PC-9 (cell line): ENCODE measurements around the gene MOV10. TPM values are rescaled to one million over a fixed set of nuclear protein-coding genes. Genes with fewer than 3 reads are reported as not detected.

Source experiments
- BruUV-seq: library from RNA; stranded (reverse); fragments of 400-500 nt; replicated peaks from 2 replicates; lab custom pipeline; 2021; lab: Mats Ljungman, UMichigan
- CTCF ChIA-PET: fragments of 300-600 bp; sonication (Branson Sonifier 250); formaldehyde crosslinking; loops from one replicate; lab custom pipeline; 2022; ENCODE audit warnings: antibody characterized with exemption; lab: Charles Lee
- POLR2A ChIA-PET: fragments of 300-600 bp; sonication (Branson Sonifier 250); formaldehyde crosslinking; loops from one replicate; lab custom pipeline; 2022; ENCODE audit warnings: antibody characterized with exemption; ENCODE audit not compliant: unreplicated experiment; lab: Charles Lee
- DNase-seq, 2 experiments: peaks; one replicate each; pipeline versions ENCODE4 v3.0.0 to v3.0.0-alpha.2; 2015 to 2022; ENCODE audit warnings: mixed read lengths in 1 of 2
- H2AFZ ChIP-seq: fragments of 200-600 bp; sonication (generic); 2 replicates; pipeline ENCODE4 v1.8.1; 2017; ENCODE audit warnings: antibody characterized with exemption
- H3F3A ChIP-seq: fragments of 200-600 bp; sonication (generic); 2 replicates; pipeline ENCODE4 v1.8.1; 2017; ENCODE audit warnings: antibody characterized with exemption, mild to moderate bottlenecking, low read depth; ENCODE audit not compliant: insufficient read depth
- H3K27ac ChIP-seq: fragments of 200-600 bp; sonication (generic); 2 replicates; pipeline ENCODE4 v1.6.1; 2016; ENCODE audit warnings: mixed run types
- H3K27me3 ChIP-seq: fragments of 200-600 bp; sonication (generic); 2 replicates; pipeline ENCODE4 v1.6.1; 2016; ENCODE audit warnings: low read depth, mixed run types; ENCODE audit not compliant: insufficient read depth
- H3K36me3 ChIP-seq: fragments of 200-600 bp; sonication (generic); 2 replicates; pipeline ENCODE4 v1.6.1; 2016; ENCODE audit warnings: low read depth, mixed run types
- H3K4me1 ChIP-seq: fragments of 200-600 bp; sonication (generic); replicated peaks from 2 replicates; pipeline ENCODE4 v1.6.1; 2016; ENCODE audit warnings: mixed run types; ENCODE audit not compliant: insufficient read depth
- H3K4me2 ChIP-seq: fragments of 200-600 bp; sonication (generic); 2 replicates; pipeline ENCODE4 v1.6.1; 2017; ENCODE audit warnings: mixed run types
- H3K4me3 ChIP-seq: fragments of 200-600 bp; sonication (generic); 2 replicates; pipeline ENCODE4 v1.6.1; 2016; ENCODE audit warnings: mixed run types
- H3K79me2 ChIP-seq: fragments of 200-600 bp; sonication (generic); 2 replicates; pipeline ENCODE4 v1.6.1; 2017; ENCODE audit warnings: low read depth, mixed run types
- H3K9me2 ChIP-seq: fragments of 200-600 bp; sonication (generic); 2 replicates; pipeline ENCODE4 v1.8.1; 2017; ENCODE audit warnings: mild to moderate bottlenecking; ENCODE audit not compliant: insufficient read depth
- H3K9me3 ChIP-seq: fragments of 200-600 bp; sonication (generic); 2 replicates; pipeline ENCODE4 v1.8.1; 2016; ENCODE audit warnings: low read depth; ENCODE audit not compliant: insufficient read depth
- H4K20me1 ChIP-seq: fragments of 200-600 bp; sonication (generic); 2 replicates; pipeline ENCODE4 v1.8.1; 2017; ENCODE audit not compliant: insufficient read depth
- EZH2 ChIP-seq: fragments of 200-600 bp; sonication (generic); IDR thresholded peaks from 2 replicates; pipeline ENCODE4 v1.8.0; 2017; ENCODE audit warnings: antibody characterized with exemption, low read depth
- intact Hi-C: fragments of 100-400 bp; cut with micrococcal nuclease; formaldehyde crosslinking; loops from one replicate; pipeline ENCODE4 v1.10.0; 2022; ENCODE audit not compliant: unreplicated experiment
- total RNA-seq: library from RNA; stranded (reverse); gene quantifications from 2 replicates; pipeline ENCODE4 v1.2.3, GENCODE V29; 2021
- TF ChIP-seq, protein P1 (sequence below): fragments of 200-600 bp; sonication (generic); conservative IDR thresholded peaks from 2 replicates; pipeline ENCODE4 v1.6.1; 2017; ENCODE audit warnings: mixed run types, antibody characterized with exemption, mild to moderate bottlenecking, moderate library complexity

Gene MOV10
- total RNA-seq, 1 experiment from 2014 or later, result 73.7 TPM

DNA sequence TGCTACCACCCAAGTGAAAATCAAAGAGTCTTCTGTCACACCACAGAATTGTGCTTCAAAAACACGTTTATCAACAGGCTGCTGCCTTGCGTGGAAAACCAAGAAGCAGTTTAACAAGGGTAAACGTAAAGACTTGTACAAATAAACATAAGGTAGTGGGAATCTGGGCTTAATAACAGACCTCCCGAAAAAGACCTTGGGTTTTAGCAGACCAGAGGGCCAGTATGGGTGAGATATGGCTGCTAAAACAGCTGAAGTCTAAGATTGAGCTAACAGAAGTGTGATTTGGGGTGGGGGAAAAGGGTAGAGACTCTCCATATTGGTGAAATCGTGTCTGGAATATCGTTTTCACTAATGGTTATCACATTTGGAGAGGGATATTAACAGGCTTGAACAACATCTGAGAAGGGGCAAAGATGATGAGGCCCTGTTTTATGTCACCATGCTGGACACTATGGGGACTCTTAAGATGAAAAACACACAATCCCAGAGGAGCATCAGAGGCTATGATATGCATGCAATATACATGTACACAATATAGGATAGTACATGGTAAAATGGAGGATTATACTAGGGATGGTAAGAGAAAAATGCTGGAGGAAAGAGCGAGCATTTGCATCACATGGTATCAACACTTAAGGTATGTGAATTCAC, 1.4 kb downstream of the MOV10 start:
- H4K20me1 ChIP-seq, result no peaks in the 10 kb centered on the region
- H3K4me3 ChIP-seq, result peak overlapping the region; percentile 82
- H3K9me3 ChIP-seq, result no peaks in the 10 kb centered on the region
- intact Hi-C loops, result no loop called here
- peaks cover 21% of the 10 kb centered on the region for H3K4me1 ChIP-seq
- H3K27me3 ChIP-seq, result no peaks in the 10 kb centered on the region
- DNase-seq, result no peak
- CTCF ChIA-PET, result interaction anchor here (0.6 kb wide), 1 partner anchor 40 kb away, joined by 4 read pairs; no protein-coding TSS in a partner anchor
- peaks cover 45% of the 10 kb centered on the region for H3K79me2 ChIP-seq
- POLR2A ChIA-PET, result interaction anchor here (0.6 kb wide), 1 partner anchor 11 kb away, joined by 8 read pairs; no protein-coding TSS in a partner anchor
- peaks cover 10% of the 10 kb centered on the region; the same call in 1 of the 2 replicates for H3K36me3 ChIP-seq
- H2AFZ ChIP-seq, result peak overlapping the region; percentile 82
- peaks cover 28% of the 10 kb centered on the region for H3F3A ChIP-seq
- BruUV-seq, result TSS peak; percentile 17
- no peak overlapping the region for H3K27ac ChIP-seq
- H3K4me2 ChIP-seq, result peak overlapping the region; percentile 79
- H3K9me2 ChIP-seq, result no peaks in the 10 kb centered on the region
- no peak for TF ChIP-seq EZH2
- TF ChIP-seq, protein P1, sequence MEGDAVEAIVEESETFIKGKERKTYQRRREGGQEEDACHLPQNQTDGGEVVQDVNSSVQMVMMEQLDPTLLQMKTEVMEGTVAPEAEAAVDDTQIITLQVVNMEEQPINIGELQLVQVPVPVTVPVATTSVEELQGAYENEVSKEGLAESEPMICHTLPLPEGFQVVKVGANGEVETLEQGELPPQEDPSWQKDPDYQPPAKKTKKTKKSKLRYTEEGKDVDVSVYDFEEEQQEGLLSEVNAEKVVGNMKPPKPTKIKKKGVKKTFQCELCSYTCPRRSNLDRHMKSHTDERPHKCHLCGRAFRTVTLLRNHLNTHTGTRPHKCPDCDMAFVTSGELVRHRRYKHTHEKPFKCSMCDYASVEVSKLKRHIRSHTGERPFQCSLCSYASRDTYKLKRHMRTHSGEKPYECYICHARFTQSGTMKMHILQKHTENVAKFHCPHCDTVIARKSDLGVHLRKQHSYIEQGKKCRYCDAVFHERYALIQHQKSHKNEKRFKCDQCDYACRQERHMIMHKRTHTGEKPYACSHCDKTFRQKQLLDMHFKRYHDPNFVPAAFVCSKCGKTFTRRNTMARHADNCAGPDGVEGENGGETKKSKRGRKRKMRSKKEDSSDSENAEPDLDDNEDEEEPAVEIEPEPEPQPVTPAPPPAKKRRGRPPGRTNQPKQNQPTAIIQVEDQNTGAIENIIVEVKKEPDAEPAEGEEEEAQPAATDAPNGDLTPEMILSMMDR, result no peak

DNA sequence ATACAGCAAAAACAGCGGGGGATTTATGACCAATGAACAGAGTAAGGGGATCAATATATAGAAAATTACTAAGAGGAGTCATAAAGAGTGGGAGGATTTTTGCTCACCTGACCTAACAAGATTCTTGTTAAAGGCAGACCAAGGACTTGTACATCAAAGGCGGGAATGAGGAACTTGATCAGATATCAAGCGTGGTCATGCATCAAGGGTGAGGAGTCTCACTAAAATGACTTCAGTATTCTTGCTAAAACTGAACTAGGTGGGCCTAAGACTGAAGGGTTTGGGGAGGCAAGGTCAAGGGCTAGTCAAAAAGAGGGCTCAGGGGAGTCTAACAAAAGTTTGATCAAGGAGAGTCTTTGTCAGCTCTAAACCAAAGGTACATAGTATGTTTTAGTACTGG, 2.1 kb downstream of the MOV10 start:
- POLR2A ChIA-PET, result no interaction called here
- H4K20me1 ChIP-seq, result no peaks in the 10 kb centered on the region
- DNase-seq, result no peak
- peaks cover 21% of the 10 kb centered on the region for H3K4me1 ChIP-seq
- H2AFZ ChIP-seq, result no peak overlapping the region
- H3F3A ChIP-seq, result peaks cover 26% of the 10 kb centered on the region
- no peaks in the 10 kb centered on the region for H3K27me3 ChIP-seq
- TF ChIP-seq EZH2, result no peak
- TF ChIP-seq, protein P1, result no peak
- no peaks in the 10 kb centered on the region for H3K9me3 ChIP-seq
- intact Hi-C loops, result no loop called here
- H3K4me3 ChIP-seq, result no peak overlapping the region
- peaks cover 6% of the 10 kb centered on the region; the same call in 1 of the 2 replicates for H3K36me3 ChIP-seq
- no TSS peak for BruUV-seq
- peaks cover 47% of the 10 kb centered on the region for H3K79me2 ChIP-seq
- H3K4me2 ChIP-seq, result peak overlapping the region; percentile 79; the same call in 1 of the 2 replicates
- no peaks in the 10 kb centered on the region for H3K9me2 ChIP-seq
- H3K27ac ChIP-seq, result no peak overlapping the region
- CTCF ChIA-PET, result no interaction called here

DNA sequence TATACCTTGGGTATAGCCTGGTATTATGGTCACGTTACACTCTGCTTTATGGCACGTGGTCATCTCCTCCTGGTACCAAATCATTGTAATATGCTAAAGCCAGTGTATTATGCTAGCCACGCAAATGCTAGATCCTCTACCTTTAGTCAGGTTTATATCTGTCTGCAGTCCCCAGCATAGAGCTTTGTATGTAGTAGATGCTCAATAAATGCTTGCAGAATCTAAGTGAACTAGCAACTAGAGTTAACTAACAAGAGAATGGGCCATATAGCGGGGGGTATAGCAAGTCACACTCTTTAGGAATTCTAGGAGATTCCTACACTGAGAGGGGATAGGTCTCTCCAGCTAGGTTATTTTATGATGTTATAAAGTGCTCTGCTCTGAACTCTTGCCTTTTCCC, 3.0 kb downstream of the MOV10 start:
- POLR2A ChIA-PET, result no interaction called here
- BruUV-seq, result no TSS peak
- CTCF ChIA-PET, result no interaction called here
- Histone ChIP-seq H3K79me2 (peaks cover 49% of the 10 kb centered on the region), H3K4me3 (no peak overlapping the region), H3K4me1 (peaks cover 21% of the 10 kb centered on the region), H3K4me2 (no peak overlapping the region), H3F3A (peaks cover 18% of the 10 kb centered on the region), H3K27me3 (no peaks in the 10 kb centered on the region), H3K9me2 (no peaks in the 10 kb centered on the region), H4K20me1 (no peaks in the 10 kb centered on the region), H3K36me3 (no peaks in the 10 kb centered on the region), H2AFZ (no peak overlapping the region), H3K9me3 (no peaks in the 10 kb centered on the region), H3K27ac (no peak overlapping the region)
- TF ChIP-seq EZH2, result no peak
- TF ChIP-seq, protein P1, result no peak
- intact Hi-C loops, result no loop called here
- DNase-seq, result no peak
